T-helper 2 cell treated with Interferon-gamma antibody and Interleukin-4, amounts not matched to agents 5 μg/mL and 100 μg/mL, for 36 hours (primary cell): ENCODE data around the gene EPHA4.
A peak's percentile ranks its signal among the peaks of the same experiment; 100 is the strongest.

ENCODE experiments used
- DNase-seq: peaks from one replicate; pipeline ENCODE4 v3.0.0; 2021; ENCODE audit warnings: low spot score
- H3K27ac Mint-ChIP-seq: one replicate; pipeline ENCODE4 v1.8.0; 2021; ENCODE audit warnings: mild to moderate bottlenecking, mixed read lengths
- H3K27me3 Mint-ChIP-seq: one replicate; pipeline ENCODE4 v1.8.0; 2021; ENCODE audit warnings: low read depth, mixed read lengths
- H3K36me3 Mint-ChIP-seq: one replicate; pipeline ENCODE4 v1.8.0; 2021; ENCODE audit warnings: low read depth, mixed read lengths
- H3K4me1 Mint-ChIP-seq: one replicate; pipeline ENCODE4 v1.8.0; 2021; ENCODE audit warnings: low read depth, mixed read lengths
- H3K4me3 Mint-ChIP-seq: one replicate; pipeline ENCODE4 v1.8.0; 2022; ENCODE audit warnings: mild to moderate bottlenecking, moderate library complexity, mixed read lengths
- H3K9me3 Mint-ChIP-seq: one replicate; pipeline ENCODE4 v1.8.0; 2021; ENCODE audit warnings: mixed read lengths

The EPHA4 gene

GRCh38 chr2:221590861-221591365 is 18.8 kb upstream of the EPHA4 start:
- H3K4me3 Mint-ChIP-seq: no peak overlapping the region
- H3K27ac Mint-ChIP-seq: no peak overlapping the region
- no peaks in the 10 kb centered on the region for H3K9me3 Mint-ChIP-seq
- DNase-seq: no peak
- no peaks in the 10 kb centered on the region for H3K4me1 Mint-ChIP-seq
- H3K27me3 Mint-ChIP-seq: no peaks in the 10 kb centered on the region
- no peaks in the 10 kb centered on the region for H3K36me3 Mint-ChIP-seq

GRCh38 chr2:221589696-221590095 is 17.6 kb upstream of the EPHA4 start:
- no peak for DNase-seq
- peaks cover 4% of the 10 kb centered on the region for H3K27me3 Mint-ChIP-seq
- H3K4me3 Mint-ChIP-seq: no peak overlapping the region

GRCh38 chr2:221588306-221588985 is 16.3 kb upstream of the EPHA4 start:
- no peaks in the 10 kb centered on the region for H3K4me1 Mint-ChIP-seq
- DNase-seq: no peak
- H3K9me3 Mint-ChIP-seq: no peaks in the 10 kb centered on the region
- no peak overlapping the region for H3K4me3 Mint-ChIP-seq
- H3K27me3 Mint-ChIP-seq: peaks cover 4% of the 10 kb centered on the region
- H3K36me3 Mint-ChIP-seq: no peaks in the 10 kb centered on the region
- H3K27ac Mint-ChIP-seq: no peak overlapping the region

More at GRCh38 chr2:221589696-221590095, 17.6 kb upstream of the EPHA4 start:
- Mint-ChIP-seq H3K27ac (no peak overlapping the region), H3K9me3 (no peaks in the 10 kb centered on the region), H3K36me3 (no peaks in the 10 kb centered on the region), H3K4me1 (no peaks in the 10 kb centered on the region)

- DNase-seq: no peak
- H3K27me3 Mint-ChIP-seq: peaks cover 23% of the 10 kb centered on the region
- H3K36me3 Mint-ChIP-seq: no peaks in the 10 kb centered on the region
- H3K27ac Mint-ChIP-seq: no peak overlapping the region
- no peaks in the 10 kb centered on the region for H3K4me1 Mint-ChIP-seq
- no peaks in the 10 kb centered on the region for H3K9me3 Mint-ChIP-seq
- no peak overlapping the region for H3K4me3 Mint-ChIP-seq
Measured at GRCh38 chr2:221581986-221582385, 9.9 kb upstream of the EPHA4 start.

GRCh38 chr2:221574231-221574570 is 2.1 kb upstream of the EPHA4 start:
- peak overlapping the region; percentile 70 for H3K4me3 Mint-ChIP-seq
- H3K27ac Mint-ChIP-seq: no peak overlapping the region

DNA sequence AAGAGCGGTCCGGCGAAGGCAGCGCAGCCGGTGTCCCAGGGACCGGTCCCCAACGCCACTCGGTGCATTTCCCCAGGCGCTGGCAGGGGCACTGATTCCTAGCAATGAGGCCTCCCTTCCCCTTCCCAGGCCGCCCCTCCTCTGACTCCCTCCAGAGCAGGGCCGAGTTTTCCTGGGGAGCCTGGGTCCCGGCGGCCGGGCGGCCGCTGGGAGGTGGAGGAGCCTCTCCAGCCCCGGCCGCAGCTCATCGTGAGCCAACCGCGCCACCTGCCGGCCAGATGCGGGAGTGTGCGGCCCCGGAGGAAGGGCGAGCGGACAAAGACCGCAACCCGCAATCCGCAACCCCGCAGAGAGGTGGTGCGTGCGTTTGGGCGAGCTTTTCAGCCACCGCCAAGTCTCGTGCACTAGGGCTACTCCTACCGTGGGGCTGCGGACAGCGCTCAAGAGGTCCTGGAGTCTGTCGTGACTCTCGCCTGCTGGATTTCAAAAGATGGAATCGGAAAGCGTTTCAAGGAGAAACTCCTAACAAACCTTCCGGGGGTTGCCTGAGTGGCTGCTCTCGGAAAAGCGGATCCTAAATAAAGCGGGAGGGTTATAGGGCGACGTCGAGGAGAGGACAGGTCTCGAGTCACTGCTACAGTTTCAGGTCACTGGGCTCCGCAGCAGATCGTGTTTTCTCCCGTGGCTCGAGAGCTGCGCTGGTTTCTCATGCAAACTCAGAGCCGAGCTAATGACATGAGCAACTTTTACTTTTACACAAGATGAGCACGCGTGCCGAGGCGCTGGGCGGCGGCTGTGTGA is 1.5 kb upstream of the EPHA4 start:
- peaks cover 80% of the 10 kb centered on the region for H3K27me3 Mint-ChIP-seq
- peaks cover 2% of the 10 kb centered on the region for H3K36me3 Mint-ChIP-seq
- DNase-seq: peak; percentile 78
- no peaks in the 10 kb centered on the region for H3K9me3 Mint-ChIP-seq
- peak overlapping the region; percentile 70 for H3K4me3 Mint-ChIP-seq
- peaks cover 28% of the 10 kb centered on the region for H3K4me1 Mint-ChIP-seq
- no peak overlapping the region for H3K27ac Mint-ChIP-seq

More at GRCh38 chr2:221574231-221574570, 2.1 kb upstream of the EPHA4 start:
- H3K4me1 Mint-ChIP-seq: peaks cover 28% of the 10 kb centered on the region
- H3K36me3 Mint-ChIP-seq: peaks cover 2% of the 10 kb centered on the region
- peaks cover 77% of the 10 kb centered on the region for H3K27me3 Mint-ChIP-seq
- DNase-seq: no peak
- no peaks in the 10 kb centered on the region for H3K9me3 Mint-ChIP-seq

DNA sequence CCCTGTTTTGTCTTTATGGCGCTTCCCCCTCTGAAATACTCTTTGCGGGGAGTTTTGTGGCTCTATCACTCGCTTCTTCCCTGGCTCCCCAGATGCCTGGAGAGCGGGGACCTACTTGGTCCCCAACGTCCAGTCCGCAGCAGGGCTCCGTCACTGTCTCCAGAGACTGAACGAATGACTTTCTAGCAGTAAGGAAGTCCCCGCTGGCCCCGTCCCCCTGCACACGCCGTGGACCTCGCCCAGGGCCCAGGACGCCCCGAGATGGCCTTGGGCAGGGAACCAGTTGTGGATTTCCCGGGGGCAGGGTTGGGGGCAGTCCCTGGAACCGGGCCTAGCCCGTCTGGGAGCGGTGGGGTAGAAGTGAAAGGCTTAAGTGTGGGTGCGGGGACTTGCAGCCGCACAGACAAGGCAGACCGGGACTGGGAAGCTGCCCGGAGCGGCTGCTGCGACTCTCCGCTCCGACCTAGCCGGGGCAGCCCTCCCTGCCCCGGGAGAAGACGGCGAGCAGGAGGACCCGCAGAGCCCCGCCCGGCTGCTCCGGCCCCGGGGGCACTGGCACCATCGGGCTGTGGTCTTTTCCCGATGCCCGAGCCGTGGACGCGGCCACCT is 821 bp upstream of the EPHA4 start:
- peak; percentile 18 for DNase-seq
- peaks cover 2% of the 10 kb centered on the region for H3K36me3 Mint-ChIP-seq
- H3K27me3 Mint-ChIP-seq: peaks cover 82% of the 10 kb centered on the region
- H3K4me1 Mint-ChIP-seq: peaks cover 28% of the 10 kb centered on the region
- H3K4me3 Mint-ChIP-seq: peak overlapping the region; percentile 79
- peak overlapping the region; percentile 22 for H3K27ac Mint-ChIP-seq
- H3K9me3 Mint-ChIP-seq: no peaks in the 10 kb centered on the region

DNA sequence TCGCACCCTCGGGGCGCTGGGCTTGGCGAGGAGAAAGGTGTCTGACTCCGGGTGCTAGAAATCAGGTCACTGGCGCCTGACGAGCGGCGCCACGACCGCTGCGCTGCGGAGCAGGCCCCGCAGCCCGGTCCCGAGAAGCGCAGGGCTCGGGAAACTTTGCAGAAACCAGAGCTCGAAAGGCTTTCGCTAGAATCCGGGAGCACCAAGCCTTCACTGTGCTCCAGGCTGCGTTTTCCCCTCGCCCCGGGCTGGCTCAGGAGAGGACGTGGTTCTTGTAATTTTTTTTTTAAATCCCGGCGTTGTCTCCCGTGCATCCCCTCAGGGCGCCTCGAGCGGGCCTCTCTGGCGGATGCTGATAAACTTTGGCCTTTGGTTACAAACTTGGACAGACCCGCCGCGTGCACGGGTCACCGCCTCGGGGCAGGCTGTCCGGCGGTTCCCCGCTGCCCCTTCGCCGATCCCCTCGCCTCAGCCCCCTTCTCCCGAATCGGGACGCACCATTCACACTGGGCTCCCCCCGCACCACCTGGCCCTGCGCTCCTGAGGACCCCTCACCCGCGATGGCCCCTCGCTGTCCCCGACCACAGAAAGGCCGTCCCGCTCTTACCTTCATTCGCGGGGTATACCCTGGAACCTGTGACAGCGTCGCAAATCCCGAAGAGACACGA is 419 bp downstream of the EPHA4 start:
- Mint-ChIP-seq H3K9me3 (no peaks in the 10 kb centered on the region), H3K27me3 (peaks cover 82% of the 10 kb centered on the region), H3K4me3 (peak overlapping the region; percentile 79), H3K4me1 (peaks cover 28% of the 10 kb centered on the region), H3K27ac (no peak overlapping the region), H3K36me3 (peaks cover 2% of the 10 kb centered on the region)
- no peak for DNase-seq

- no peaks in the 10 kb centered on the region for H3K9me3 Mint-ChIP-seq
- peaks cover 2% of the 10 kb centered on the region for H3K36me3 Mint-ChIP-seq
- peak overlapping the region; percentile 79 for H3K4me3 Mint-ChIP-seq
- H3K27ac Mint-ChIP-seq: peak overlapping the region; percentile 4
- H3K4me1 Mint-ChIP-seq: peaks cover 28% of the 10 kb centered on the region
- H3K27me3 Mint-ChIP-seq: peaks cover 82% of the 10 kb centered on the region
- DNase-seq: no peak
Measured at GRCh38 chr2:221571025-221571550, 1.0 kb downstream of the EPHA4 start.

DNA sequence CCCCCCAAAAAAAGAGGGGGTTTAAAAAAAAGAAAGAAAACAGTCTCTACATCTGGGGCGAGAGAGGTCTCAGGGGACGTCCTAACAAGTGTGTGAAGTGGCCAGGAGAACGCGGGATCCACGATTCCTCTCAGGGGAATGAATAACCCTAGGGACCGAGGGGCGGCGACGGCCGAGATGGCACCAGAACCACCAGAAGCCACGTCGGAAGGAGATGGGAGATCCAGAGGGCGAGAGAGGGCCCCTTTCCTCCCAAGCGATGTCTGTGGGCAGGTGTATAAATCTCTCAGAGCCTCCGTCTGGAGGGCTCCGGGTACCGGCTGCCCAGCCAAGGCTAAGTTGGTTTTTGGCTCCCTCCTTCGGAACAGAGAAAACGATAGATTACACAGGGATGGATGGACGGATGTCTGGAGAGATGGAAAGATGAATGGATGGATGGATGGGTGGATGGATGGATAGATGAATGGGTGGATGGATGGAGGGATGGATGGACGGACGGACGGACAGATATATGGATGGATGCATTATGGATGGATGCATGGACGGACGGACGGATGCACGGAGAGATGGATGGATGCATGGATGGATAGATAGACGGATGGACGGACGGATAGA is 1.7 kb downstream of the EPHA4 start:
- peak overlapping the region; percentile 4 for H3K27ac Mint-ChIP-seq
- no peak for DNase-seq
- H3K4me3 Mint-ChIP-seq: peak overlapping the region; percentile 79
- no peaks in the 10 kb centered on the region for H3K9me3 Mint-ChIP-seq
- peaks cover 28% of the 10 kb centered on the region for H3K4me1 Mint-ChIP-seq
- H3K27me3 Mint-ChIP-seq: peaks cover 86% of the 10 kb centered on the region
- H3K36me3 Mint-ChIP-seq: peaks cover 2% of the 10 kb centered on the region

DNA sequence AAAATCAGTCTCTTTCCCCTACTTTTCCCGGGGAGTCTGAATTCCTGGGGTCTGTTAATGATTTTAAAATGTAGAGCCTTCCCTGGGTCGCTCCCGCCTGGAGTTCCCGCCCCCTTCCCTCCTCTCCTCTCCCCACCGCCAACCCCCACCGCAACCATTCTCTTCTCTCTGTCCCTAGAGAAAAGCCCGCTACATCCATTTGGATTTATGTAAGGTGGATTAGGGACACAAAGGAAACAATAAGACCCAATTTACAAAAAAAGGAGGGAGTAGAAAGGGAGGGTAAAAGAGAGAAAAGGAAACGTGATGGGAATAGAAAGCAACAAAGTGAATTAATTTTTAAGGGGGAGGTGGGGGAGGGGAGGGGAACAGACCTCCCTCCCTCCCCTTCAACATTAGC is 2.2 kb downstream of the EPHA4 start:
- Mint-ChIP-seq H3K27me3 (peaks cover 85% of the 10 kb centered on the region), H3K4me3 (no peak overlapping the region), H3K9me3 (no peaks in the 10 kb centered on the region), H3K27ac (no peak overlapping the region), H3K36me3 (peaks cover 2% of the 10 kb centered on the region), H3K4me1 (peaks cover 28% of the 10 kb centered on the region)
- no peak for DNase-seq

- Mint-ChIP-seq H3K4me3 (no peak overlapping the region), H3K9me3 (no peaks in the 10 kb centered on the region), H3K27me3 (peaks cover 81% of the 10 kb centered on the region), H3K4me1 (peaks cover 25% of the 10 kb centered on the region), H3K27ac (no peak overlapping the region), H3K36me3 (peaks cover 2% of the 10 kb centered on the region)
- no peak for DNase-seq
Measured at GRCh38 chr2:221569425-221569845, 2.7 kb downstream of the EPHA4 start.

DNA sequence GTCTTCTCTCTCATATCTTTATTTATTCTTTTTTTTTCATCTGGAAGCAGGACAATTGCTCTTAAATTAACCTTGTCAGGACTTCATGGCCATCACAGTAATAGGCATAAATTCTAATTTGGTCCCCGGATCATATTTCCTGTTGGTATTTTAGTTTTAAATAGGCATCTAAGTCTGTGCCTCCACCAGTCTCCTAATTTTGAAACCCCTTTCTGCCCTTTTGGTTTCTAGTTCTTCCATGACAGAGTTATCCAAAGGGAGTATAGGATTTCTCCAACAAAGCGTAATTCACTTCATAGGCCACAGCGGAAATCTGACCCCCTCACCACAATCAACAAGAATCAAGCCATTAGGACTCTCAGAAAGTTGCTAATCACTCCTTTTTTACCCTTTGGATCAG is 3.8 kb downstream of the EPHA4 start:
- H3K4me1 Mint-ChIP-seq: peaks cover 17% of the 10 kb centered on the region
- H3K9me3 Mint-ChIP-seq: no peaks in the 10 kb centered on the region
- H3K27me3 Mint-ChIP-seq: peaks cover 71% of the 10 kb centered on the region
- no peak overlapping the region for H3K4me3 Mint-ChIP-seq
- H3K36me3 Mint-ChIP-seq: peaks cover 2% of the 10 kb centered on the region
- H3K27ac Mint-ChIP-seq: no peak overlapping the region
- DNase-seq: no peak
